H54 (cell line): ENCODE measurements around the gene FAM43B.
"Not testable (repeated sequence)": the region's sequence is repeated elsewhere in the genome, so short reads cannot be mapped to it uniquely, and the experiment has no call there.

Experiments used
- DNase-seq: peaks from one replicate; pipeline ENCODE4 v3.0.0; 2011; ENCODE audit warnings: low spot score, mixed read lengths; ENCODE audit not compliant: insufficient read length
- FAIRE-seq: peaks from 3 replicates; lab custom pipeline; 2011; peaks lifted over from hg19 to GRCh38; lab: Jason Lieb, UNC
- POLR2A ChIP-seq: IDR thresholded peaks from 2 replicates; pipeline ENCODE4 v1.6.1; 2011; ENCODE audit warnings: low read depth, mild to moderate bottlenecking, low read length

Gene FAM43B

GRCh38 chr1:20551945-20552727, at the start of gene FAM43B:
Gene FAM43B, plus strand, starts transcription at chr1:20552573. Its CDS starts 401 bp downstream, at chr1:20552974.
- no peak for FAIRE-seq
- TF ChIP-seq POLR2A: no peak
- DNase-seq: no peak

GRCh38 chr1:20505488-20505887, 46.9 kb upstream of the FAM43B start:
- no peak for DNase-seq
- no peak for TF ChIP-seq POLR2A
- FAIRE-seq: no peak

- no peak for TF ChIP-seq POLR2A
- FAIRE-seq (peak; percentile 52), DNase-seq (no peak)
These were observed 45.2 kb upstream of the FAM43B start for GRCh38 chr1:20507248-20507563.

- peak; percentile 12; the same call in 1 of the 2 replicates for TF ChIP-seq POLR2A
- peak; percentile 74 for DNase-seq
- FAIRE-seq: peak; percentile 89
These were observed 44.6 kb upstream of the FAM43B start, which contains the start of gene MUL1 for GRCh38 chr1:20507564-20508410. Gene MUL1, minus strand, starts transcription at chr1:20508151. Its CDS starts 127 bp downstream, at chr1:20508024.

- TF ChIP-seq POLR2A: no peak
- FAIRE-seq: no peak
- DNase-seq: no peak
These were observed 44.0 kb upstream of the FAM43B start for GRCh38 chr1:20508411-20508771.

GRCh38 chr1:20511518-20512428, 40.6 kb upstream of the FAM43B start:
- DNase-seq (no peak), FAIRE-seq (no peak)
- TF ChIP-seq POLR2A: no peak

GRCh38 chr1:20519609-20520262, 32.6 kb upstream of the FAM43B start:
- not testable (repeated sequence) for DNase-seq, FAIRE-seq

- FAIRE-seq (peak; percentile 72), DNase-seq (peak; percentile 24)
- TF ChIP-seq POLR2A: no peak
These were observed 30.2 kb upstream of the FAM43B start for GRCh38 chr1:20521960-20522861.

GRCh38 chr1:20526267-20526666, 26.1 kb upstream of the FAM43B start:
- no peak for TF ChIP-seq POLR2A
- DNase-seq (no peak), FAIRE-seq (no peak)

- no peak for TF ChIP-seq POLR2A
- DNase-seq (no peak), FAIRE-seq (no peak)
These were observed 24.2 kb upstream of the FAM43B start for GRCh38 chr1:20528221-20528620.

- no peak for TF ChIP-seq POLR2A
- no peak for FAIRE-seq
- no peak for DNase-seq
These were observed 22.1 kb upstream of the FAM43B start for GRCh38 chr1:20530306-20530705.

GRCh38 chr1:20530901-20531300, 21.5 kb upstream of the FAM43B start:
- TF ChIP-seq POLR2A: no peak
- FAIRE-seq (no peak), DNase-seq (no peak)
